WTC11 (cell line): ENCODE measurements around the gene FPR3. TPM values are rescaled to one million over a fixed set of nuclear protein-coding genes. Genes with fewer than 3 reads are reported as not detected.

Source experiments
- ATAC-seq: fragments of 200-7000 bp; cut with Tn5 transposase; 2 replicates; pipeline ENCODE4 v1.10.0; 2021; ENCODE audit warnings: mild to moderate bottlenecking, moderate library complexity
- CTCF ChIA-PET: fragments of 300-600 bp; sonication (Branson Sonifier 250); formaldehyde crosslinking; loops from one replicate; lab custom pipeline; 2021; ENCODE audit warnings: antibody characterized with exemption; lab: Charles Lee
- POLR2A ChIA-PET: fragments of 350-600 bp; sonication (Branson Sonifier 250); formaldehyde crosslinking; loops from one replicate; lab custom pipeline; 2021; ENCODE audit warnings: antibody characterized with exemption; lab: Charles Lee
- DNase-seq: peaks from one replicate; pipeline ENCODE4 v3.0.0; 2021; ENCODE audit warnings: low spot score
- H3K27ac Mint-ChIP-seq: 2 replicates; pipeline ENCODE4 v1.8.0; 2021; ENCODE audit warnings: mixed read lengths
- H3K27me3 Mint-ChIP-seq: 2 replicates; pipeline ENCODE4 v1.8.0; 2021; ENCODE audit warnings: low read depth, mild to moderate bottlenecking, moderate library complexity, mixed read lengths
- H3K36me3 Mint-ChIP-seq: 2 replicates; pipeline ENCODE4 v1.8.0; 2021; ENCODE audit warnings: mixed read lengths
- H3K4me1 Mint-ChIP-seq: 2 replicates; pipeline ENCODE4 v1.8.0; 2022; ENCODE audit warnings: mixed read lengths
- H3K4me3 Mint-ChIP-seq: 2 replicates; pipeline ENCODE4 v1.8.0; 2021; ENCODE audit warnings: mild to moderate bottlenecking, moderate library complexity, mixed read lengths
- H3K9me3 Mint-ChIP-seq: 2 replicates; pipeline ENCODE4 v1.8.0; 2021; ENCODE audit warnings: mixed read lengths
- CREB1 ChIP-seq: sonication (generic); formaldehyde crosslinking; IDR thresholded peaks from 2 replicates; pipeline ENCODE4 v1.8.0; 2023; ENCODE audit warnings: mild to moderate bottlenecking, missing genetic modification reagents
- ELF4 ChIP-seq: sonication (generic); formaldehyde crosslinking; IDR thresholded peaks from 2 replicates; pipeline ENCODE4 v1.8.1; 2022; ENCODE audit warnings: low read depth, mild to moderate bottlenecking, moderate library complexity, missing genetic modification reagents
- HMGA2 ChIP-seq: fragments of 250-450 bp; sonication (Bioruptor Pico); IDR thresholded peaks from 2 replicates; pipeline ENCODE4 v1.4.0; 2021; ENCODE audit warnings: mild to moderate bottlenecking, moderate library complexity
- MXD4 ChIP-seq: fragments of 250-450 bp; sonication (Bioruptor Pico); IDR thresholded peaks from 2 replicates; pipeline ENCODE4 v1.8.0; 2021; ENCODE audit warnings: mild to moderate bottlenecking, moderate library complexity, borderline replicate concordance
- NFYB ChIP-seq: sonication (generic); formaldehyde crosslinking; conservative IDR thresholded peaks from 2 replicates; pipeline ENCODE4 v1.8.0; 2022; ENCODE audit warnings: low read depth, missing genetic modification reagents
- RELA ChIP-seq: sonication (generic); formaldehyde crosslinking; IDR thresholded peaks from 2 replicates; pipeline ENCODE4 v1.8.1; 2022; ENCODE audit warnings: missing genetic modification reagents, mild to moderate bottlenecking, borderline replicate concordance
- SOX15 ChIP-seq: fragments of 250-450 bp; sonication (Bioruptor Pico); IDR thresholded peaks from 2 replicates; pipeline ENCODE4 v1.9.0; 2021; ENCODE audit warnings: mild to moderate bottlenecking
- TEAD1 ChIP-seq: sonication (generic); formaldehyde crosslinking; IDR thresholded peaks from 2 replicates; pipeline ENCODE4 v1.8.0; 2022; ENCODE audit warnings: mild to moderate bottlenecking, missing genetic modification reagents
- USF2 ChIP-seq: sonication (generic); formaldehyde crosslinking; IDR thresholded peaks from 2 replicates; pipeline ENCODE4 v1.8.1; 2023; ENCODE audit warnings: mild to moderate bottlenecking, missing genetic modification reagents, moderate library complexity
- ZNF219 ChIP-seq: sonication (generic); formaldehyde crosslinking; IDR thresholded peaks from 2 replicates; pipeline ENCODE4 v1.8.0; 2023; ENCODE audit warnings: missing genetic modification reagents, mild to moderate bottlenecking, borderline replicate concordance
- ZNF232 ChIP-seq: sonication (generic); formaldehyde crosslinking; IDR thresholded peaks from 2 replicates; pipeline ENCODE4 v1.8.0; 2022; ENCODE audit warnings: mild to moderate bottlenecking, missing genetic modification reagents
- ZNF671 ChIP-seq: fragments of 250-450 bp; sonication (Bioruptor Pico); IDR thresholded peaks from 2 replicates; pipeline ENCODE4 v1.8.0; 2021; ENCODE audit warnings: mild to moderate bottlenecking
- total RNA-seq: library from RNA; stranded (reverse); gene quantifications from 3 replicates; pipeline ENCODE4 v1.2.3, GENCODE V29; 2021
- TF ChIP-seq, protein P1 (sequence below): sonication (generic); formaldehyde crosslinking; IDR thresholded peaks from 2 replicates; pipeline ENCODE4 v1.8.1; 2022; ENCODE audit warnings: mild to moderate bottlenecking, missing genetic modification reagents, moderate library complexity, borderline replicate concordance
- TF ChIP-seq, protein P2 (sequence below): sonication (generic); formaldehyde crosslinking; IDR thresholded peaks from 2 replicates; pipeline ENCODE4 v1.8.0; 2023; ENCODE audit warnings: missing genetic modification reagents
- TF ChIP-seq, protein P3 (sequence below): sonication (generic); formaldehyde crosslinking; IDR thresholded peaks from 2 replicates; pipeline ENCODE4 v1.8.0; 2023; ENCODE audit warnings: missing genetic modification reagents, mild to moderate bottlenecking, borderline replicate concordance
- TF ChIP-seq, protein P4 (sequence below): sonication (generic); formaldehyde crosslinking; IDR thresholded peaks from 2 replicates; pipeline ENCODE4 v1.8.1; 2023; ENCODE audit warnings: mild to moderate bottlenecking, missing genetic modification reagents, moderate library complexity
- TF ChIP-seq, protein P5 (sequence below): fragments of 250-450 bp; sonication (Bioruptor Pico); IDR thresholded peaks from 2 replicates; pipeline ENCODE4 v1.9.0; 2021; ENCODE audit warnings: moderate library complexity, mild to moderate bottlenecking, inconsistent platforms, borderline replicate concordance

The FPR3 gene
- total RNA-seq, 1 experiment from 2014 or later: not detected

- TF ChIP-seq ZNF232 (no peak), TEAD1 (CRISPR knock-in tag) (no peak), CREB1 (CRISPR knock-in tag) (no peak), ZNF219 (CRISPR knock-in tag) (no peak)
Measured at GRCh38 chr19:51830274-51830673, 35.3 kb downstream of the FPR3 start (continued).

DNA sequence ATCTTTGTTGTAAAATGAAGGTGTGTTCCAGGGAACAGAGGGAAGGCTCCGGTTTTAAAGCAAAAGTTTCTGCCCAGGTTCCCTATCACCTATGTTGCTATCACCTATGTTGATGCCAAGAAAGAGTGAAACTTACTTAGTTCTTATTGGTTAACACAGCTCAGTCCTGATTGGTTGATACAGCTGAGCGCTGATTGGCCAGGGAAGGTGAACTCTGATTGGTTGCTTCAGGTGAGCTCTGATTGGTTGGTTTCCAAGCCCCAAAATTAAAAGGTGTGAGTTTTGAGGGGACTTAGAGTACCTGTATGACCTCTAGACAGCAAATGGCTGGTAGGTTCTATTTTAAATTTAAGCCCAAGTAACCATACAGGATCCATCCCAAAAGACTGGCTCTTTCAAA is 42.2 kb downstream of the FPR3 start:
- H3K27ac Mint-ChIP-seq: no peak overlapping the region
- TF ChIP-seq, protein P1, sequence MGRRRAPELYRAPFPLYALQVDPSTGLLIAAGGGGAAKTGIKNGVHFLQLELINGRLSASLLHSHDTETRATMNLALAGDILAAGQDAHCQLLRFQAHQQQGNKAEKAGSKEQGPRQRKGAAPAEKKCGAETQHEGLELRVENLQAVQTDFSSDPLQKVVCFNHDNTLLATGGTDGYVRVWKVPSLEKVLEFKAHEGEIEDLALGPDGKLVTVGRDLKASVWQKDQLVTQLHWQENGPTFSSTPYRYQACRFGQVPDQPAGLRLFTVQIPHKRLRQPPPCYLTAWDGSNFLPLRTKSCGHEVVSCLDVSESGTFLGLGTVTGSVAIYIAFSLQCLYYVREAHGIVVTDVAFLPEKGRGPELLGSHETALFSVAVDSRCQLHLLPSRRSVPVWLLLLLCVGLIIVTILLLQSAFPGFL (CRISPR knock-in tag): no peak
- no peak for TF ChIP-seq TEAD1 (CRISPR knock-in tag)
- TF ChIP-seq, protein P2, sequence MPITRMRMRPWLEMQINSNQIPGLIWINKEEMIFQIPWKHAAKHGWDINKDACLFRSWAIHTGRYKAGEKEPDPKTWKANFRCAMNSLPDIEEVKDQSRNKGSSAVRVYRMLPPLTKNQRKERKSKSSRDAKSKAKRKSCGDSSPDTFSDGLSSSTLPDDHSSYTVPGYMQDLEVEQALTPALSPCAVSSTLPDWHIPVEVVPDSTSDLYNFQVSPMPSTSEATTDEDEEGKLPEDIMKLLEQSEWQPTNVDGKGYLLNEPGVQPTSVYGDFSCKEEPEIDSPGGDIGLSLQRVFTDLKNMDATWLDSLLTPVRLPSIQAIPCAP (CRISPR knock-in tag): no peak
- no peak for TF ChIP-seq RELA
- TF ChIP-seq ZNF671 (CRISPR knock-in tag): no peak
- TF ChIP-seq USF2 (CRISPR knock-in tag): no peak
- TF ChIP-seq ELF4: no peak
- TF ChIP-seq, protein P3, sequence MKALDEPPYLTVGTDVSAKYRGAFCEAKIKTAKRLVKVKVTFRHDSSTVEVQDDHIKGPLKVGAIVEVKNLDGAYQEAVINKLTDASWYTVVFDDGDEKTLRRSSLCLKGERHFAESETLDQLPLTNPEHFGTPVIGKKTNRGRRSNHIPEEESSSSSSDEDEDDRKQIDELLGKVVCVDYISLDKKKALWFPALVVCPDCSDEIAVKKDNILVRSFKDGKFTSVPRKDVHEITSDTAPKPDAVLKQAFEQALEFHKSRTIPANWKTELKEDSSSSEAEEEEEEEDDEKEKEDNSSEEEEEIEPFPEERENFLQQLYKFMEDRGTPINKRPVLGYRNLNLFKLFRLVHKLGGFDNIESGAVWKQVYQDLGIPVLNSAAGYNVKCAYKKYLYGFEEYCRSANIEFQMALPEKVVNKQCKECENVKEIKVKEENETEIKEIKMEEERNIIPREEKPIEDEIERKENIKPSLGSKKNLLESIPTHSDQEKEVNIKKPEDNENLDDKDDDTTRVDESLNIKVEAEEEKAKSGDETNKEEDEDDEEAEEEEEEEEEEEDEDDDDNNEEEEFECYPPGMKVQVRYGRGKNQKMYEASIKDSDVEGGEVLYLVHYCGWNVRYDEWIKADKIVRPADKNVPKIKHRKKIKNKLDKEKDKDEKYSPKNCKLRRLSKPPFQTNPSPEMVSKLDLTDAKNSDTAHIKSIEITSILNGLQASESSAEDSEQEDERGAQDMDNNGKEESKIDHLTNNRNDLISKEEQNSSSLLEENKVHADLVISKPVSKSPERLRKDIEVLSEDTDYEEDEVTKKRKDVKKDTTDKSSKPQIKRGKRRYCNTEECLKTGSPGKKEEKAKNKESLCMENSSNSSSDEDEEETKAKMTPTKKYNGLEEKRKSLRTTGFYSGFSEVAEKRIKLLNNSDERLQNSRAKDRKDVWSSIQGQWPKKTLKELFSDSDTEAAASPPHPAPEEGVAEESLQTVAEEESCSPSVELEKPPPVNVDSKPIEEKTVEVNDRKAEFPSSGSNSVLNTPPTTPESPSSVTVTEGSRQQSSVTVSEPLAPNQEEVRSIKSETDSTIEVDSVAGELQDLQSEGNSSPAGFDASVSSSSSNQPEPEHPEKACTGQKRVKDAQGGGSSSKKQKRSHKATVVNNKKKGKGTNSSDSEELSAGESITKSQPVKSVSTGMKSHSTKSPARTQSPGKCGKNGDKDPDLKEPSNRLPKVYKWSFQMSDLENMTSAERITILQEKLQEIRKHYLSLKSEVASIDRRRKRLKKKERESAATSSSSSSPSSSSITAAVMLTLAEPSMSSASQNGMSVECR (CRISPR knock-in tag): no peak
- TF ChIP-seq, protein P4, sequence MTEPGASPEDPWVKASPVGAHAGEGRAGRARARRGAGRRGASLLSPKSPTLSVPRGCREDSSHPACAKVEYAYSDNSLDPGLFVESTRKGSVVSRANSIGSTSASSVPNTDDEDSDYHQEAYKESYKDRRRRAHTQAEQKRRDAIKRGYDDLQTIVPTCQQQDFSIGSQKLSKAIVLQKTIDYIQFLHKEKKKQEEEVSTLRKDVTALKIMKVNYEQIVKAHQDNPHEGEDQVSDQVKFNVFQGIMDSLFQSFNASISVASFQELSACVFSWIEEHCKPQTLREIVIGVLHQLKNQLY (CRISPR knock-in tag): no peak
- TF ChIP-seq MXD4 (CRISPR knock-in tag): no peak
- TF ChIP-seq, protein P5, sequence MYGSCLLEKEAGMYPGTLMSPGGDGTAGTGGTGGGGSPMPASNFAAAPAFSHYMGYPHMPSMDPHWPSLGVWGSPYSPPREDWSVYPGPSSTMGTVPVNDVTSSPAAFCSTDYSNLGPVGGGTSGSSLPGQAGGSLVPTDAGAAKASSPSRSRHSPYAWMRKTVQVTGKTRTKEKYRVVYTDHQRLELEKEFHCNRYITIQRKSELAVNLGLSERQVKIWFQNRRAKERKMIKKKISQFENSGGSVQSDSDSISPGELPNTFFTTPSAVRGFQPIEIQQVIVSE (CRISPR knock-in tag): no peak
- TF ChIP-seq HMGA2 (CRISPR knock-in tag): no peak
- TF ChIP-seq SOX15 (CRISPR knock-in tag): no peak
- no peak for TF ChIP-seq NFYB (CRISPR knock-in tag)
- TF ChIP-seq, all 79 proteins: peak for 0
- ATAC-seq (no peak), DNase-seq (no peak)
- Mint-ChIP-seq H3K4me1 (no peaks in the 10 kb centered on the region), H3K27me3 (no peaks in the 10 kb centered on the region; the same call in 1 of the 2 replicates), H3K4me3 (no peak overlapping the region), H3K9me3 (peaks cover 39% of the 10 kb centered on the region), H3K36me3 (peaks cover 55% of the 10 kb centered on the region)
- ChIA-PET CTCF (no interaction called here), POLR2A (no interaction called here)
